ENCODE measurements around the gene ARMC9.

Gene ARMC9

DNA sequence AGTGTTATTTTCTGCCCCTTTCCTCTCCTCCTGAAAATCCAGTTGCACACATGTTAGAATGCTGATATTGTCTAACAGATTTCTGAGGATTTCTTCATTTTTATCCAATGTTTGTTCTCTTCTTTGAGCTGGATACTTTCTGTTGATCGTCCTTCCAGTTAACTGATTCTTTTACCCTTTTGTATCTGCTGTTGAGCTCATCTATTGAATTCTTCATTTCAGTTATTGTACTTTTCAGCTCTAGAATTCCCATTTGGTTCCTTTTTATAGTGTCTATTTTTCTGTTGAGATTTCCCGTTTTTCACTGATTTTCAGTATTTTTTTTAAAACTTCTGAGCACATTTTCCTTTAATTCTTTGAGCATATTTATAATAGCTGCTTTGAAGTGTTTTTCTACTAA, 119.1 kb downstream of the ARMC9 start:
- no peak for DNase-seq (ENCODE audit: low read depth)
- TF ChIP-seq, protein P1, sequence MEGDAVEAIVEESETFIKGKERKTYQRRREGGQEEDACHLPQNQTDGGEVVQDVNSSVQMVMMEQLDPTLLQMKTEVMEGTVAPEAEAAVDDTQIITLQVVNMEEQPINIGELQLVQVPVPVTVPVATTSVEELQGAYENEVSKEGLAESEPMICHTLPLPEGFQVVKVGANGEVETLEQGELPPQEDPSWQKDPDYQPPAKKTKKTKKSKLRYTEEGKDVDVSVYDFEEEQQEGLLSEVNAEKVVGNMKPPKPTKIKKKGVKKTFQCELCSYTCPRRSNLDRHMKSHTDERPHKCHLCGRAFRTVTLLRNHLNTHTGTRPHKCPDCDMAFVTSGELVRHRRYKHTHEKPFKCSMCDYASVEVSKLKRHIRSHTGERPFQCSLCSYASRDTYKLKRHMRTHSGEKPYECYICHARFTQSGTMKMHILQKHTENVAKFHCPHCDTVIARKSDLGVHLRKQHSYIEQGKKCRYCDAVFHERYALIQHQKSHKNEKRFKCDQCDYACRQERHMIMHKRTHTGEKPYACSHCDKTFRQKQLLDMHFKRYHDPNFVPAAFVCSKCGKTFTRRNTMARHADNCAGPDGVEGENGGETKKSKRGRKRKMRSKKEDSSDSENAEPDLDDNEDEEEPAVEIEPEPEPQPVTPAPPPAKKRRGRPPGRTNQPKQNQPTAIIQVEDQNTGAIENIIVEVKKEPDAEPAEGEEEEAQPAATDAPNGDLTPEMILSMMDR (conservative IDR thresholded peaks at IDR 0.05; ENCODE audit: control insufficient read depth, insufficient read depth, low read depth, low read length): no peak

DNA sequence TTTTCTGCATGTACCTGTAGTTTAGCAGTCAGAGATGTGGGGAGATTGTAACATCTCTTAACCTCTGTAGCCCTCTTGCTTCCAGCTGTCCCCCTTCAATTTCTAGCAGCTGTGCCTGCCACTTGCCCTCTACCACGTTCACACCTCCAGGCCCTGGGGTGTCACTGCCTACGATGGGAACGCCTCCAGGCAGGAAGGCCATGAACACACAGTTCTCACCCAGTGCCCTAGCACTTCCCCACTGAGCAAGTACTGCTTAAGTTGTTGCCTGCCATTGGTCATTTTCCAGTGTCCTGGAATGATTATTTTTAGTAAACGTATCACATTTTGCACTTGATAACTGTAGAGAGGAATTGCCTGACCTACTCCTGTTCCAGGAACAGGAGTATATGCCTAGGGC, 120.0 kb downstream of the ARMC9 start:
- TF ChIP-seq, protein P1 (conservative IDR thresholded peaks at IDR 0.05; ENCODE audit: control insufficient read depth, insufficient read depth, low read depth, low read length): no peak
- no peak for DNase-seq (ENCODE audit: low read depth)
- no peak overlapping the region for H3K4me3 ChIP-seq (ENCODE audit: control insufficient read depth, low read depth, low read length)

More for the DNA sequence above, 119.1 kb downstream of the ARMC9 start:
- no peak overlapping the region for H3K4me3 ChIP-seq (ENCODE audit: control insufficient read depth, low read depth, low read length)

DNA sequence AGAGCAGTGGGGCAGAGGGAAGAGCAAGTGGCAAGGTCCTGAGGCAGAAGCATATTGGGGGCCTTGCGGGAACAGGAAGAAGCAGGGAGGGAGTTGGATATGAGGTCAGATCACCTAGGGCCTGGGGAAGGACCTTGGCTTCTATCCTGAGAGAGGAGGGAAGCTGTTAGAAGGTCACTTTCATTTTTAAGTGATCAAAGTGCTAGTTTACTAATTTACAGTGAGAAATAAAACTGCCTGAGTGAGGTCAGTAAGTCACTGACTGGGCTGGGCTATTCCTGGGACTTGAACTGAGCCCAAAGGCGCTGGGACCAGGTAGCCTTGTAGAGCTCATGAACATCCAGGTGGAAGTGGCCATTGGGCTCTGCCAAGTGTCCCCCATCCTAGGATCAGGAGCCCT, 120.5 kb downstream of the ARMC9 start:
- H3K4me3 ChIP-seq (ENCODE audit: control insufficient read depth, low read depth, low read length): no peak overlapping the region
- no peak for DNase-seq (ENCODE audit: low read depth)
- TF ChIP-seq, protein P1 (conservative IDR thresholded peaks at IDR 0.05; ENCODE audit: control insufficient read depth, insufficient read depth, low read depth, low read length): no peak

DNA sequence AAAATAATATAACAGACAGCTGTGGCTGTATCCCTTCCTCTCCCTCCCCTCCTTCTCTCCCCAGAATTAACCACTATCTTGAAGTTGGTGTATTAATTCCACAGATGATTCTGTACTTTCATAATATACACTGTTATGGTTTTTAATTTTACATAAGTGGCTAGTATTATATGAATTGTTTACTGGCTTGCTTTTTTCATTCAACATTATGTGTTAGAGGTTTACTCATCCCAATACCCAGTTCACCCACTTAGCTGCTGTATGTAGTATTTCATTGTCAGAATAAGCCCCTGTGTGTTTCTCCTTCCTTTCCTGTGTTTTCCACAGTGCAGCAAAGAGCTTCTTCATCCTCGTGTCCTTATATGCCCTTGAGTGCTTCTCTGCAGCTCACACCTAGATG, 121.4 kb downstream of the ARMC9 start:
- TF ChIP-seq, protein P1 (conservative IDR thresholded peaks at IDR 0.05; ENCODE audit: control insufficient read depth, insufficient read depth, low read depth, low read length): no peak
- no peak overlapping the region for H3K4me3 ChIP-seq (ENCODE audit: control insufficient read depth, low read depth, low read length)
- DNase-seq (ENCODE audit: low read depth): no peak

DNA sequence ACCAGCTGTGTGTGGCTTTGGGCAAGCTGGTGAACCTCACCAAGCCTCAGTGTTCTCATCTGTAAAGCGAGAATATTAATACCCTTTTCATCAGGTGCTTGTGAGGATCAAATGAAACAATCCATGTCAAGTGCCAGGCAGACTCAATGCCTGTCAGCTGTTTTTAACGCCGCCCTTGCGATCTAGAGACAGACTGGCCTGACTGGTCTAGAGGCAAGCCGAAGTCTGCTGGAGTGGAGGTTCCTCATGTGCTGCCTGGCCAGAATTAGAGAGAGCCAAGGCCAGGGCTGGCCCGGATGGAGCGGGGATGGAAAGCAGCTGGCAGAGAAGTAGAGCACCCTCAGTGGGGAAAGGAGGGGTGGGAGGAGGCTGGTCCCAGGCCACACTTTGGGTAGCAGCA, 122.6 kb downstream of the ARMC9 start:
- no peak overlapping the region for H3K4me3 ChIP-seq (ENCODE audit: control insufficient read depth, low read depth, low read length)
- DNase-seq (ENCODE audit: low read depth): no peak
- TF ChIP-seq, protein P1 (conservative IDR thresholded peaks at IDR 0.05; ENCODE audit: control insufficient read depth, insufficient read depth, low read depth, low read length): no peak

DNA sequence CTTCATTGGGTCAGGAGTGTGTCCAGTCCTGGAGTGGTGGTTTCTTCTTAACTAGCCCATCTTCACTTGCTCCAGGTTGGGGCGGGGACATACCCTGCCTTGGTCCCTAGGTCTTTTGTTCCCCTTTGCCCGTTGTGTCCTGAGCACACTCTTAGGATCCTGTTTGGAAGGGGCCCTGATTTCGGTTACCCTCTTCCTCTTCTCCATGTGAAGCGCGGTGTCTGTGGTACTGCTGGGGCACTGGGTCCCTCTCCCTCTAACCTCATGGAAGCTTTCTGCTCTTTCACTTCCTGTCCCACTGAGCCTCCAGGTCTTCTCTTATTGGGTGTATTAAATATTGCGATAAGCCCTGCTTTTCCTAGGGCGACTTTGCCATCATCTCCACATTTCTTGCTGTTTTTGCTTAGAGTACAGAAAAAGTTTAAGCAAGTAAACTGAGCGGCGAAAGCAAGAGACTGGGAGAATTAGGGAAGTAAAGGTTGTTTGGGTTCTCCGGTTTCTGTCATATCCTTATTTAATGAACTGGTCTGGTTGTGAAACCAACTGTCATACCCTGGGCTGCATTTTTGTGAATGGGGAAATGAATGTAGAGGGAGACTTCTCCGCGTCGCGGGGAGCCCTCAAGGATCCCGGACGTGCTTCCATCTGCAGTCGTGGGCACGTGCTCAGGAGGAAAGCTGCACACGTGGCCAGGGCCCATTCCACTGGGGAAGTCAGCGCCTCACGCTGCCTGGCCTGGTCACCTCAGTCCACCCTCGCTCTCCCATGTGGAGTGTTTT, 123.3 kb downstream of the ARMC9 start:
- TF ChIP-seq, protein P1 (conservative IDR thresholded peaks at IDR 0.05; ENCODE audit: control insufficient read depth, insufficient read depth, low read depth, low read length): no peak
- H3K4me3 ChIP-seq (ENCODE audit: control insufficient read depth, low read depth, low read length): no peak overlapping the region
- DNase-seq (ENCODE audit: low read depth): no peak
